Hepatocyte (in vitro differentiated cells): ENCODE measurements around the gene ZDHHC1.
"Not testable (repeated sequence)": the region's sequence is repeated elsewhere in the genome, so short reads cannot be mapped to it uniquely, and the experiment has no call there.

Experiments used
- CTCF ChIP-seq: fragments of 200-600 bp; sonication (generic); IDR thresholded peaks from 2 replicates; pipeline ENCODE4 v1.5.1; 2016; ENCODE audit warnings: antibody characterized with exemption, mild to moderate bottlenecking; ENCODE audit not compliant: poor library complexity
- EZH2phosphoT487 ChIP-seq: fragments of 200-600 bp; sonication (generic); IDR thresholded peaks from one replicate; pipeline ENCODE4 v1.6.1; 2018; ENCODE audit warnings: antibody characterized with exemption, mild to moderate bottlenecking, low read depth, moderate library complexity; ENCODE audit not compliant: unreplicated experiment, severe bottlenecking

GRCh38 chr16:67415421-67415820, 856 bp downstream of the ZDHHC1 start:
- not testable (repeated sequence) for TF ChIP-seq CTCF, EZH2phosphoT487
